CD8-positive, alpha-beta memory T cell (primary cell): ENCODE data around the gene LTA4H. TPM values are rescaled to one million over a fixed set of nuclear protein-coding genes. Genes with fewer than 3 reads are reported as not detected.

Source experiments
- CTCF ChIA-PET: fragments of 350-600 bp; sonication (Branson Sonifier 250); formaldehyde crosslinking; loops from one replicate; lab custom pipeline; 2021; ENCODE audit warnings: antibody characterized with exemption; lab: Charles Lee
- POLR2A ChIA-PET: fragments of 350-600 bp; sonication (Branson Sonifier 250); formaldehyde crosslinking; loops from one replicate; lab custom pipeline; 2021; ENCODE audit warnings: antibody characterized with exemption; lab: Charles Lee
- DNase-seq, 5 donors: peaks; one replicate each; pipeline versions ENCODE4 v3.0.0 to v3.0.0-alpha.2; 2020 to 2022; ENCODE audit warnings: mixed read lengths in 1 of 5
- H3K27ac ChIP-seq: one replicate; pipeline ENCODE4 v1.7.0; 2013; ENCODE audit warnings: low read depth, mild to moderate bottlenecking, low read length, moderate library complexity
- H3K27me3 ChIP-seq: 2 replicates; pipeline ENCODE4 v1.7.0; 2013; ENCODE audit warnings: low read length, mild to moderate bottlenecking; ENCODE audit not compliant: insufficient read depth, poor library complexity, severe bottlenecking
- H3K36me3 ChIP-seq: 2 replicates; pipeline ENCODE4 v1.7.0; 2013; ENCODE audit warnings: mild to moderate bottlenecking, low read length, moderate library complexity; ENCODE audit not compliant: insufficient read depth
- H3K4me1 ChIP-seq: 2 replicates; pipeline ENCODE4 v1.7.0; 2013; ENCODE audit warnings: mild to moderate bottlenecking, low read length, moderate library complexity; ENCODE audit not compliant: insufficient read depth
- H3K4me3 ChIP-seq: 2 replicates; pipeline ENCODE4 v1.7.0; 2013; ENCODE audit warnings: mild to moderate bottlenecking, low read length
- H3K9me3 ChIP-seq: 2 replicates; pipeline ENCODE4 v1.7.0; 2013; ENCODE audit warnings: mild to moderate bottlenecking, low read length
- H3K27ac Mint-ChIP-seq, 8 donors: one replicate each; pipeline ENCODE4 v1.8.0; 2020 to 2021; ENCODE audit warnings: mixed read lengths in 8 of 8, mild to moderate bottlenecking in 6 of 8, inconsistent platforms in 3 of 8, moderate library complexity in 3 of 8
- H3K27me3 Mint-ChIP-seq, 2 donors: one replicate each; pipeline ENCODE4 v1.8.0; 2020 to 2021; ENCODE audit warnings: mixed read lengths in 2 of 2, mild to moderate bottlenecking in 1 of 2, moderate library complexity in 1 of 2
- H3K36me3 Mint-ChIP-seq, 3 donors: one replicate each; pipeline ENCODE4 v1.8.0; 2020 to 2021; ENCODE audit warnings: mixed read lengths in 3 of 3, inconsistent platforms in 1 of 3, mild to moderate bottlenecking in 1 of 3
- H3K4me1 Mint-ChIP-seq, 3 donors: one replicate each; pipeline ENCODE4 v1.8.0; 2020 to 2021; ENCODE audit warnings: mixed read lengths in 3 of 3, inconsistent platforms in 1 of 3, mild to moderate bottlenecking in 1 of 3
- H3K4me3 Mint-ChIP-seq, 7 donors: one replicate each; pipeline ENCODE4 v1.8.0; 2020 to 2021; ENCODE audit warnings: mixed read lengths in 7 of 7, mild to moderate bottlenecking in 6 of 7, moderate library complexity in 4 of 7, inconsistent platforms in 2 of 7
- H3K9me3 Mint-ChIP-seq, 5 donors: one replicate each; pipeline ENCODE4 v1.8.0; 2020 to 2022; ENCODE audit warnings: mixed read lengths in 5 of 5, mild to moderate bottlenecking in 3 of 5, moderate library complexity in 2 of 5, inconsistent platforms in 1 of 5
- polyA plus RNA-seq: library from polyadenylated mRNA; unstranded; fragments of 300-500 nt; fragmentation: Illumina TruSeq; gene quantifications from one replicate; pipeline ENCODE4 v1.2.3, GENCODE V29; 2021
- total RNA-seq, 2 experiments: library from RNA; stranded (reverse); gene quantifications; one replicate each; pipeline ENCODE4 v1.2.3, GENCODE V29; 2021

Gene LTA4H
- total and polyA plus RNA-seq, 3 experiments from 2014 or later = 58.8 to 63.7 (median 61.4) TPM

DNA sequence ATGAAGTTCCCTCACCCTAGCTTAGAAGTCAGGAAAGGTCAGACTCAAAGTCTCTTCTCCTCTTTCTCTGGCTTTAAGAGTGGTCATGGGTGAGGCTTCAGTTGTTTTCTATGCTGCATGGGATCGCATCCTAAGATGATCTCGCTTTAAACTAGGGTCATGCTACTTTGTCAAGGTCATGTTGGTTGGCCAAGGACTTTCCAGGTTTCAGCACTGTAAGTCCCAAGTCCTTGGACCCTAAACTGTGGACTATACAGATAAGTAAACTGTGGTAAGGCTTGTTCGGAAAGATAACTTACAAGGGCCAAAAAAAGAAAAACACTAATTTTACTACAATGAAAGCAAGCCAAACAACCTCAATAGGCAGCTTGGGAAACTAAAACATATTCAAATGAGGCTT, 56.6 kb downstream of the LTA4H start:
- Mint-ChIP-seq H3K27me3 (no peaks in the 10 kb centered on the region), H3K36me3 (peaks cover 0 to 1% (median 0%) of the 10 kb centered on the region in 3 donors), H3K27ac (no peak overlapping the region), H3K9me3 (no peaks in the 10 kb centered on the region), H3K4me1 (no peaks in the 10 kb centered on the region), H3K4me3 (no peak overlapping the region)
- H3K27me3 ChIP-seq = no peaks in the 10 kb centered on the region
- H3K27ac ChIP-seq = no peak overlapping the region
- CTCF ChIA-PET = no interaction called here
- H3K4me1 ChIP-seq = no peaks in the 10 kb centered on the region
- no peaks in the 10 kb centered on the region for H3K36me3 ChIP-seq
- POLR2A ChIA-PET = no interaction called here
- DNase-seq = no peak
- H3K9me3 ChIP-seq = no peaks in the 10 kb centered on the region
- no peak overlapping the region for H3K4me3 ChIP-seq

DNA sequence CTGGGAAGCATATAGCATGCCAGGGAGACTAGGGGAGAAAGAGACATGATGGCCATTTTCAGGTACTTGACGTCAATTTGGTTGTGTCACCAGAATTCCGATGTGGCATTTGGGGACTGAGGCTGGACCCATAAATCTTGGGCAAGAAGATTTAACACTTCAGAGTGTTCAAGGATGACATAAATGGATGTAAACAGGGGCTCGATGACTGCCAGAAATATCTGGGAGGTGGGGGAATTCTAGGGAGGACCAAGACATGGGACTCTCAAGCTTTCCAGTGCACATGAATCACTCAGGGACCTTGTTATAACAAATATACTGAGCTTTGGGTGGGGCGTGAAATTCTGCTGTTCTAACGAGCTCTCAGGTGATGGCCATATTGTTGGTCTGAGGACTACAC, 57.0 kb downstream of the LTA4H start:
- DNase-seq = no peak
- H3K27me3 ChIP-seq = no peaks in the 10 kb centered on the region
- H3K27ac ChIP-seq = no peak overlapping the region
- no peak overlapping the region for H3K27ac Mint-ChIP-seq
- peaks cover under 1 to 2% (median 1%) of the 10 kb centered on the region in 3 donors for H3K36me3 Mint-ChIP-seq
- H3K36me3 ChIP-seq = no peaks in the 10 kb centered on the region
- no peaks in the 10 kb centered on the region for H3K9me3 ChIP-seq
- no peak overlapping the region for H3K4me3 ChIP-seq
- H3K4me1 Mint-ChIP-seq = no peaks in the 10 kb centered on the region
- ChIA-PET CTCF (no interaction called here), POLR2A (no interaction called here)
- no peaks in the 10 kb centered on the region for H3K4me1 ChIP-seq
- H3K4me3 Mint-ChIP-seq = no peak overlapping the region
- H3K9me3 Mint-ChIP-seq = no peaks in the 10 kb centered on the region
- H3K27me3 Mint-ChIP-seq = no peaks in the 10 kb centered on the region

DNA sequence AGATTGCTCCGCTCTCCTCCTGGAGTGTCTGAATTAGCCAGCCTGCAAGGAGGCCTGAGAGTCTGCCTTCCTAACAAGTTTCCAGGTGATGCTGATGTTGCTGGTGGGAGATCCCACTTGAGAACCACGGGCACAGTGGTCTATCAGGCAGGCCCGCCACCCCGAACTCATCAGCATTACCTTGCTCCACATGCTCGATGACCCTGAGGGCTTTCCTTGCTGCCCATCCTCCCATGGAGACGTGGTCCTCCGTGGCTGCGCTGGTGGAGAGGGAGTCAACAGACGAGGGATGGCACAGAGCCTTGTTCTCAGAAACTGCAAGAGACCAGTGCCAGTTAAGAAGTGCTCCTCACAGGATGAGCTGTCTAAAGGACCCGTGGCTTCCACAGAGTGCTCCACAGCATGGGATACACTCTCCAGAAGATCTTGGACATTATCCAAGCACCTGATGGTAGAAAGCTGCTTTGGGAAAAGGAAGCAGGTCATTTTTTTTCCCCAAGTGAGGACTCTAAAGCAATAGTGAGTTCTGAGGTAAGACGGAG, 57.6 kb downstream of the LTA4H start:
- Histone ChIP-seq H3K36me3 (no peaks in the 10 kb centered on the region), H3K9me3 (no peaks in the 10 kb centered on the region), H3K4me3 (no peak overlapping the region), H3K27me3 (no peaks in the 10 kb centered on the region), H3K4me1 (no peaks in the 10 kb centered on the region), H3K27ac (no peak overlapping the region)
- DNase-seq = no peak
- ChIA-PET CTCF (no interaction called here), POLR2A (no interaction called here)
- H3K9me3 Mint-ChIP-seq = no peaks in the 10 kb centered on the region
- no peak overlapping the region for H3K27ac Mint-ChIP-seq
- H3K27me3 Mint-ChIP-seq = no peaks in the 10 kb centered on the region
- peaks cover 1 to 6% (median 2%) of the 10 kb centered on the region in 3 donors for H3K36me3 Mint-ChIP-seq
- H3K4me1 Mint-ChIP-seq = no peaks in the 10 kb centered on the region
- H3K4me3 Mint-ChIP-seq = no peak overlapping the region

DNA sequence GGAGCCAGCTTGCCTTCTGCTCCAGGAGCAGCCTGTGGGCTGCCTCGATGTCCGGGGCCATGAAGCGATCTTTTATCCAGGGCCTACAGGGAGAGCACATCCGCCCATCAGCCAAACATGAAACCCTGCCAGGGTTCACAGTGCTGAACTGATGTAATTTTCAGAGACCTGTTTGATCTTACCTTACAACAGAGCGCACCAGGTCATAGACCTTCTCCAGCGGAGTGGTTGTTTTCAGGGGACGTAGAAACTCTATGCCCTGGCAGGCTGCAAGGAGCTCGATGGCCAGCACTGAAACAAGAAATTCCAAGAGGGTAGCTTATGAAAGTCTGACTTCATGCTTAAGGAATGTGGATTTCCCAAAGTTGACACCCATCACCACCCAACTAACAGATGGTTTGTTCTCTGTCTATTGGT, 59.0 kb downstream of the LTA4H start:
- Histone ChIP-seq H3K27me3 (no peaks in the 10 kb centered on the region), H3K9me3 (no peaks in the 10 kb centered on the region), H3K4me3 (no peak overlapping the region), H3K27ac (no peak overlapping the region), H3K36me3 (no peaks in the 10 kb centered on the region), H3K4me1 (no peaks in the 10 kb centered on the region)
- ChIA-PET POLR2A (interaction anchor here (0.6 kb wide), 1 partner anchor 540 kb away, joined by 3 read pairs; no protein-coding TSS in a partner anchor), CTCF (no interaction called here)
- no peak for DNase-seq
- no peaks in the 10 kb centered on the region for H3K27me3 Mint-ChIP-seq
- H3K4me3 Mint-ChIP-seq = no peak overlapping the region
- H3K9me3 Mint-ChIP-seq = no peaks in the 10 kb centered on the region
- H3K27ac Mint-ChIP-seq = no peak overlapping the region
- peaks cover 1 to 6% (median 2%) of the 10 kb centered on the region in 3 donors for H3K36me3 Mint-ChIP-seq
- H3K4me1 Mint-ChIP-seq = no peaks in the 10 kb centered on the region

GRCh38 chr12:95975491-95975890, 59.9 kb downstream of the LTA4H start:
- Mint-ChIP-seq H3K27me3 (no peaks in the 10 kb centered on the region), H3K4me3 (no peak overlapping the region), H3K4me1 (no peaks in the 10 kb centered on the region), H3K27ac (no peak overlapping the region), H3K9me3 (no peaks in the 10 kb centered on the region), H3K36me3 (peaks cover 1 to 6% (median 2%) of the 10 kb centered on the region in 3 donors)
- ChIA-PET POLR2A (no interaction called here), CTCF (no interaction called here)
- H3K27me3 ChIP-seq = no peaks in the 10 kb centered on the region
- no peak for DNase-seq
- no peaks in the 10 kb centered on the region for H3K9me3 ChIP-seq
- H3K4me3 ChIP-seq = no peak overlapping the region
- no peaks in the 10 kb centered on the region for H3K4me1 ChIP-seq
- H3K27ac ChIP-seq = no peak overlapping the region
- no peaks in the 10 kb centered on the region for H3K36me3 ChIP-seq

DNA sequence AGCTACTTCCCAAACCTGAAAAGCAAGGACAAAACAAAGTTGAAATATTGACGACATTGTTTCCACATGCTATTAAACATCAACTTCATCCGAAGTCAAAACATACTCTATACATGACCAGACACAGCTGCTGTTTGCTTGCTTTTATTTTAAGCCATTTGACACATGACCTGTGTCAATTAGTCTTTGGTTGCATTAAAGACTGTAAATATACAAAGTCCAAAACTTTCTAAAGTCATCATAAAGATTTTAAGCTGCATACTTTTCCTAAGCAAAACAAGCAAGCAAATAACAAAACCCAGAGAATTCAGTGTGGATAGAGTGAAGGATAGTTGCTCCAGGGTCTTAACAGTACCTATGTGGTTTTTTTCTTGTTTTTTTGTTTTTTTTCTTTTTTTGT, 61.0 kb downstream of the LTA4H start:
- ChIA-PET CTCF (no interaction called here), POLR2A (no interaction called here)
- Histone ChIP-seq H3K4me1 (no peaks in the 10 kb centered on the region), H3K4me3 (no peak overlapping the region), H3K36me3 (no peaks in the 10 kb centered on the region), H3K27ac (no peak overlapping the region), H3K27me3 (no peaks in the 10 kb centered on the region), H3K9me3 (no peaks in the 10 kb centered on the region)
- Mint-ChIP-seq H3K4me3 (no peak overlapping the region), H3K36me3 (peaks cover 1 to 6% (median 2%) of the 10 kb centered on the region in 3 donors), H3K27ac (no peak overlapping the region), H3K9me3 (no peaks in the 10 kb centered on the region), H3K4me1 (no peaks in the 10 kb centered on the region), H3K27me3 (no peaks in the 10 kb centered on the region)
- DNase-seq = no peak

DNA sequence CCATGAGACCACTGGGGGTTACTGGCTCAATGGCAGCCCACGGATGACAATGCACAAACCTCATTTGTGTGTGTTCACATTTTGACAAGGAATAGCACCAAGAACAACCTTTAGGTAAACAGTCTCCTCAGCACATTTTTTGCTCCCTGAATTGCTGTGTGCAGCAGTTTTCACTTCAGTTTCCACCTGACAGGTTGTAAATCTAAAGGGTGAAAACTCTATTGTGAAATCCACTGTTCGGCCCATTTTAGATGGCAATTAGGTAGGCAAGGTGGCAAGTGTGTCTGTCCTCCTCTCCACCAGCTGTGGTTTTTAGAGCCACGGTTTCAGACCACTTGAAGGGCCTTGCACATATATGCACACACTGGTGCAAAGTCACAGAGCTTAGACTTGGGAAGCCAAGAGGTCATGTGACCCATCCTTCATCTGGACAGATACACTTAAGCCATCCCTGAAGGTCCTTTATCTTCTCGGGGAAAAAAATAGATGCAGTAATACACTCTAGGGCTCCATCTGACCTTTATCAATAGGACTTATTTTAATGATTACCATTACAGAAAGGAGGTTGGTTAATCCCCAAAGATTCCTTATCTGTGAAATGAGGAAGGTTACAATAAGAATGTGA, 62.4 kb downstream of the LTA4H start:
- peak overlapping the region in 1 of 8 donors; percentile 83 for H3K27ac Mint-ChIP-seq
- no peaks in the 10 kb centered on the region for H3K4me1 Mint-ChIP-seq
- H3K27me3 Mint-ChIP-seq = no peaks in the 10 kb centered on the region
- Histone ChIP-seq H3K9me3 (no peaks in the 10 kb centered on the region), H3K4me3 (no peak overlapping the region), H3K4me1 (no peaks in the 10 kb centered on the region), H3K27me3 (no peaks in the 10 kb centered on the region), H3K27ac (no peak overlapping the region), H3K36me3 (no peaks in the 10 kb centered on the region)
- ChIA-PET POLR2A (no interaction called here), CTCF (interaction anchor here (0.7 kb wide), 1 partner anchor 26 kb away, joined by 3 read pairs; no protein-coding TSS in a partner anchor)
- H3K9me3 Mint-ChIP-seq = no peaks in the 10 kb centered on the region
- peaks cover 2 to 6% (median 4%) of the 10 kb centered on the region in 3 donors for H3K36me3 Mint-ChIP-seq
- no peak for DNase-seq
- no peak overlapping the region for H3K4me3 Mint-ChIP-seq

- CTCF ChIA-PET = no interaction called here
- no peaks in the 10 kb centered on the region for H3K4me1 ChIP-seq
- no peaks in the 10 kb centered on the region for H3K9me3 ChIP-seq
- POLR2A ChIA-PET = no interaction called here
- DNase-seq = no peak
- Mint-ChIP-seq H3K27ac (no peak overlapping the region), H3K4me3 (no peak overlapping the region), H3K4me1 (no peaks in the 10 kb centered on the region), H3K9me3 (no peaks in the 10 kb centered on the region), H3K36me3 (peaks cover 5 to 16% (median 9%) of the 10 kb centered on the region in 3 donors), H3K27me3 (no peaks in the 10 kb centered on the region)
- H3K27ac ChIP-seq = no peak overlapping the region
- H3K4me3 ChIP-seq = no peak overlapping the region
- no peaks in the 10 kb centered on the region for H3K27me3 ChIP-seq
- no peaks in the 10 kb centered on the region for H3K36me3 ChIP-seq
Observed at GRCh38 chr12:95970905-95971304, 64.5 kb downstream of the LTA4H start.
